ENCODE data around the gene ASTN2. TPM values are rescaled to one million over a fixed set of nuclear protein-coding genes. Genes with fewer than 3 reads are reported as not detected.

The ASTN2 gene
- total and polyA plus RNA-seq, 4 donors = 0.57 to 2.9 (median 1.4) TPM

DNA sequence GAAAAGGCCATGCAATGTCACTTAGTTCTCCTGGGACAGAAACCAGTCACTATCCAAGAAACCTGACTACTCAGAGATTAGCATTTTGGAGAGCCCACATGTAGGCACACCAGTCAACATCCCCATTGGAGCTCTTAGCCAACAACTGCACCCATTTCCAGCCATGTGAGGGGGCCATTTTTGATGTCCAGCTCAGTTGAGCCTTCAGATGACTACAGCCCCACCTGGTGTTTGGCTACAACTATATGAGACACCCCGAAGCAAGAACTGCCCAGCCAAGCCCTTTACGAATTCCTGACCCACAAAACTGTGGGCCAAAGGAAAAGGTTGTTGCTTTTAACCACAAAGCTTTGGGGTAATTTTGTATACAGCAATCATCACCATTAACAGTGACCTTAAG, 300.1 kb downstream of the ASTN2 start:
- TF ChIP-seq, protein P1, sequence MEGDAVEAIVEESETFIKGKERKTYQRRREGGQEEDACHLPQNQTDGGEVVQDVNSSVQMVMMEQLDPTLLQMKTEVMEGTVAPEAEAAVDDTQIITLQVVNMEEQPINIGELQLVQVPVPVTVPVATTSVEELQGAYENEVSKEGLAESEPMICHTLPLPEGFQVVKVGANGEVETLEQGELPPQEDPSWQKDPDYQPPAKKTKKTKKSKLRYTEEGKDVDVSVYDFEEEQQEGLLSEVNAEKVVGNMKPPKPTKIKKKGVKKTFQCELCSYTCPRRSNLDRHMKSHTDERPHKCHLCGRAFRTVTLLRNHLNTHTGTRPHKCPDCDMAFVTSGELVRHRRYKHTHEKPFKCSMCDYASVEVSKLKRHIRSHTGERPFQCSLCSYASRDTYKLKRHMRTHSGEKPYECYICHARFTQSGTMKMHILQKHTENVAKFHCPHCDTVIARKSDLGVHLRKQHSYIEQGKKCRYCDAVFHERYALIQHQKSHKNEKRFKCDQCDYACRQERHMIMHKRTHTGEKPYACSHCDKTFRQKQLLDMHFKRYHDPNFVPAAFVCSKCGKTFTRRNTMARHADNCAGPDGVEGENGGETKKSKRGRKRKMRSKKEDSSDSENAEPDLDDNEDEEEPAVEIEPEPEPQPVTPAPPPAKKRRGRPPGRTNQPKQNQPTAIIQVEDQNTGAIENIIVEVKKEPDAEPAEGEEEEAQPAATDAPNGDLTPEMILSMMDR (IDR thresholded peaks at IDR 0.05; ENCODE audit: low read depth, low read length, missing input control) = no peak
- TF ChIP-seq YY1 (IDR thresholded peaks at IDR 0.05) (no peak), GABPA (IDR thresholded peaks at IDR 0.05 in 1 of 2, conservative IDR thresholded peaks at IDR 0.05 in 1 of 2) (no peak), SP1 (IDR thresholded peaks at IDR 0.05) (no peak), FOXA2 (IDR thresholded peaks at IDR 0.05) (no peak), RAD21 (IDR thresholded peaks at IDR 0.05) (no peak), JUND (IDR thresholded peaks at IDR 0.05) (no peak)
- TF ChIP-seq, protein P2, sequence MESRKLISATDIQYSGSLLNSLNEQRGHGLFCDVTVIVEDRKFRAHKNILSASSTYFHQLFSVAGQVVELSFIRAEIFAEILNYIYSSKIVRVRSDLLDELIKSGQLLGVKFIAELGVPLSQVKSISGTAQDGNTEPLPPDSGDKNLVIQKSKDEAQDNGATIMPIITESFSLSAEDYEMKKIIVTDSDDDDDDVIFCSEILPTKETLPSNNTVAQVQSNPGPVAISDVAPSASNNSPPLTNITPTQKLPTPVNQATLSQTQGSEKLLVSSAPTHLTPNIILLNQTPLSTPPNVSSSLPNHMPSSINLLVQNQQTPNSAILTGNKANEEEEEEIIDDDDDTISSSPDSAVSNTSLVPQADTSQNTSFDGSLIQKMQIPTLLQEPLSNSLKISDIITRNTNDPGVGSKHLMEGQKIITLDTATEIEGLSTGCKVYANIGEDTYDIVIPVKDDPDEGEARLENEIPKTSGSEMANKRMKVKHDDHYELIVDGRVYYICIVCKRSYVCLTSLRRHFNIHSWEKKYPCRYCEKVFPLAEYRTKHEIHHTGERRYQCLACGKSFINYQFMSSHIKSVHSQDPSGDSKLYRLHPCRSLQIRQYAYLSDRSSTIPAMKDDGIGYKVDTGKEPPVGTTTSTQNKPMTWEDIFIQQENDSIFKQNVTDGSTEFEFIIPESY (IDR thresholded peaks at IDR 0.05) = no peak
- TF ChIP-seq, protein P3, sequence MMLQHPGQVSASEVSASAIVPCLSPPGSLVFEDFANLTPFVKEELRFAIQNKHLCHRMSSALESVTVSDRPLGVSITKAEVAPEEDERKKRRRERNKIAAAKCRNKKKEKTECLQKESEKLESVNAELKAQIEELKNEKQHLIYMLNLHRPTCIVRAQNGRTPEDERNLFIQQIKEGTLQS (IDR thresholded peaks at IDR 0.05) = no peak
- TF ChIP-seq, protein P4, sequence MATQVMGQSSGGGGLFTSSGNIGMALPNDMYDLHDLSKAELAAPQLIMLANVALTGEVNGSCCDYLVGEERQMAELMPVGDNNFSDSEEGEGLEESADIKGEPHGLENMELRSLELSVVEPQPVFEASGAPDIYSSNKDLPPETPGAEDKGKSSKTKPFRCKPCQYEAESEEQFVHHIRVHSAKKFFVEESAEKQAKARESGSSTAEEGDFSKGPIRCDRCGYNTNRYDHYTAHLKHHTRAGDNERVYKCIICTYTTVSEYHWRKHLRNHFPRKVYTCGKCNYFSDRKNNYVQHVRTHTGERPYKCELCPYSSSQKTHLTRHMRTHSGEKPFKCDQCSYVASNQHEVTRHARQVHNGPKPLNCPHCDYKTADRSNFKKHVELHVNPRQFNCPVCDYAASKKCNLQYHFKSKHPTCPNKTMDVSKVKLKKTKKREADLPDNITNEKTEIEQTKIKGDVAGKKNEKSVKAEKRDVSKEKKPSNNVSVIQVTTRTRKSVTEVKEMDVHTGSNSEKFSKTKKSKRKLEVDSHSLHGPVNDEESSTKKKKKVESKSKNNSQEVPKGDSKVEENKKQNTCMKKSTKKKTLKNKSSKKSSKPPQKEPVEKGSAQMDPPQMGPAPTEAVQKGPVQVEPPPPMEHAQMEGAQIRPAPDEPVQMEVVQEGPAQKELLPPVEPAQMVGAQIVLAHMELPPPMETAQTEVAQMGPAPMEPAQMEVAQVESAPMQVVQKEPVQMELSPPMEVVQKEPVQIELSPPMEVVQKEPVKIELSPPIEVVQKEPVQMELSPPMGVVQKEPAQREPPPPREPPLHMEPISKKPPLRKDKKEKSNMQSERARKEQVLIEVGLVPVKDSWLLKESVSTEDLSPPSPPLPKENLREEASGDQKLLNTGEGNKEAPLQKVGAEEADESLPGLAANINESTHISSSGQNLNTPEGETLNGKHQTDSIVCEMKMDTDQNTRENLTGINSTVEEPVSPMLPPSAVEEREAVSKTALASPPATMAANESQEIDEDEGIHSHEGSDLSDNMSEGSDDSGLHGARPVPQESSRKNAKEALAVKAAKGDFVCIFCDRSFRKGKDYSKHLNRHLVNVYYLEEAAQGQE (IDR thresholded peaks at IDR 0.05) = no peak
- no peaks in the 10 kb centered on the region for H3K27me3 ChIP-seq (ENCODE audit: control insufficient read depth in 4 of 4, insufficient read depth in 4 of 4, low read length in 3 of 4)
- H3K9ac ChIP-seq (ENCODE audit: low read depth in 1 of 2, low read length in 2 of 2) = no peak overlapping the region
- DNase-seq (ENCODE audit: low spot score) = no peak
- H3K4me3 ChIP-seq (ENCODE audit: low read depth in 1 of 3, low read length in 3 of 3) = no peak overlapping the region
- H3K36me3 ChIP-seq (ENCODE audit: control insufficient read depth in 4 of 4, insufficient read depth in 3 of 4, low read depth in 1 of 4, low read length in 3 of 4) = no peaks in the 10 kb centered on the region
- H3K9me3 ChIP-seq (ENCODE audit: control insufficient read depth in 4 of 4, low read length in 3 of 4) = no peaks in the 10 kb centered on the region
- WGBS = 44% methylated on average over 2 of the region's 2 CpGs
- H3K4me1 ChIP-seq (ENCODE audit: control insufficient read depth in 4 of 4, insufficient read depth in 4 of 4, low read length in 3 of 4) = no peaks in the 10 kb centered on the region
- H3K27ac ChIP-seq (ENCODE audit: low read depth in 1 of 2, low read length in 2 of 2) = no peak overlapping the region

DNA sequence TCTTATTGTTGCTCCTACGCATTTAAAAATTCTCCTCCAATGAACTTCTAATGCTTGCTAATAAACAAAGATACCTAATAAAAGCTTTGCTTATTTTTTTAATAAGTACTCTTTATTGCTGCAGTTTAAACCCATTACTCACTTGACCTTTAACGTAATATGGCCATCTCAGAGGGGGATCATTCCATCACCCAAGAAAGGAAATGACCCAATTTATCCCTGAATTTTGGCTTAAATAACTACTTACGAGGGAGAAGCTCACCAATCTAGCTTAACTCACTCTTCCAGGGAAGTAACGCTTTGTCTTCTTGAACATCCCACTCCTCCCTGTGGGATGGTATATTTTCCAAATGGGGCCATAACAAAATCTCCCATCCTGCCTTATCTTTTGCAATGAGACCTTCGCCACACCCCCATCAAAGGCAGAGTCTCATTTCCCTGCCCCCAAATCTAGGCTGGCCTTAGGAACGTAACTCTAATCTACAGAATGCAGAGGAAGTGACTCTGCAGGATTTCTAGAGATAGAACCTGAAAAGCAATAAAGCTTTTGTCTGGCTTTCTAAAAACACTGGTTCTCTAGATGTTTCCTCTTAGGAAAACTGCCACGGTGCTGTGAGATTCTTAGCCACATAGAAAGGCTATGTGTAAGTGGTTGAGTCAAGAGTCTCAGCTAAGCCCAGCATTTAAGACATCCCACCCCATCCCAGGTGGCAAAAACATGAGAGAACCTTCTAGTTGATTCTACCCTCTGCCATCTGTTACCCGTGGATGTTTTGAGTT, 310.0 kb downstream of the ASTN2 start:
- no peaks in the 10 kb centered on the region for H3K36me3 ChIP-seq (ENCODE audit: control insufficient read depth in 4 of 4, insufficient read depth in 3 of 4, low read depth in 1 of 4, low read length in 3 of 4)
- H3K4me1 ChIP-seq (ENCODE audit: control insufficient read depth in 4 of 4, insufficient read depth in 4 of 4, low read length in 3 of 4) = no peaks in the 10 kb centered on the region
- no peak for DNase-seq (ENCODE audit: low spot score)
- peaks cover 0 to 5% (median 0%) of the 10 kb centered on the region in 4 donors for H3K27me3 ChIP-seq (ENCODE audit: control insufficient read depth in 4 of 4, insufficient read depth in 4 of 4, low read length in 3 of 4)
- no peak overlapping the region for H3K4me3 ChIP-seq (ENCODE audit: low read depth in 1 of 3, low read length in 3 of 3)
- 57% methylated on average over 8 of the region's 8 CpGs for WGBS
- H3K27ac ChIP-seq (ENCODE audit: low read depth in 1 of 2, low read length in 2 of 2) = no peak overlapping the region
- H3K9ac ChIP-seq (ENCODE audit: low read depth in 1 of 2, low read length in 2 of 2) = no peak overlapping the region
- H3K9me3 ChIP-seq (ENCODE audit: control insufficient read depth in 4 of 4, low read length in 3 of 4) = no peaks in the 10 kb centered on the region
- no peak for TF ChIP-seq GABPA (IDR thresholded peaks at IDR 0.05 in 1 of 2, conservative IDR thresholded peaks at IDR 0.05 in 1 of 2)
- TF ChIP-seq YY1 (IDR thresholded peaks at IDR 0.05) = no peak
- TF ChIP-seq HNF4A (conservative IDR thresholded peaks at IDR 0.05) = no peak
- no peak for TF ChIP-seq RAD21 (IDR thresholded peaks at IDR 0.05)
- TF ChIP-seq, protein P3 (IDR thresholded peaks at IDR 0.05) = no peak
- TF ChIP-seq, protein P5, sequence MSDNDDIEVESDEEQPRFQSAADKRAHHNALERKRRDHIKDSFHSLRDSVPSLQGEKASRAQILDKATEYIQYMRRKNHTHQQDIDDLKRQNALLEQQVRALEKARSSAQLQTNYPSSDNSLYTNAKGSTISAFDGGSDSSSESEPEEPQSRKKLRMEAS (IDR thresholded peaks at IDR 0.05) = no peak
- TF ChIP-seq, protein P1 (IDR thresholded peaks at IDR 0.05; ENCODE audit: low read depth, low read length, missing input control) = no peak
- no peak for TF ChIP-seq RXRA (IDR thresholded peaks at IDR 0.05)
- no peak for TF ChIP-seq FOXA2 (IDR thresholded peaks at IDR 0.05)
- TF ChIP-seq JUND (IDR thresholded peaks at IDR 0.05) = no peak
- TF ChIP-seq TAF1 (conservative IDR thresholded peaks at IDR 0.05) = no peak
- no peak for TF ChIP-seq HNF4G (IDR thresholded peaks at IDR 0.05)
- TF ChIP-seq FOXA1 (IDR thresholded peaks at IDR 0.05) = no peak
- no peak for TF ChIP-seq SP1 (IDR thresholded peaks at IDR 0.05)

Data from liver (tissue), 9 donors.